GM13976 (cell line): ENCODE measurements around the gene NRARP.

Experiments used
- DNase-seq: peaks from one replicate; pipeline ENCODE4 v3.0.0; 2012; ENCODE audit warnings: low spot score
- CTCF ChIP-seq: IDR thresholded peaks from 2 replicates; pipeline ENCODE4 v1.5.1; 2012; ENCODE audit warnings: borderline replicate concordance, mild to moderate bottlenecking; ENCODE audit not compliant: insufficient read depth; ENCODE audit errors: extremely low read depth, missing control alignments, control extremely low read depth
- in situ Hi-C: fragments of 300-500 bp; cut with MboI; formaldehyde crosslinking; loops from one replicate; pipeline ENCODE4 v1.12.0; 2022; ENCODE audit warnings: low sequenced_read_pairs, mixed read lengths, inconsistent platforms; ENCODE audit not compliant: unreplicated experiment

The NRARP gene

GRCh38 chr9:137268538-137269201 is 33.4 kb downstream of the NRARP start:
- no peak for DNase-seq
- in situ Hi-C loops: no loop called here
- TF ChIP-seq CTCF: no peak

- in situ Hi-C loops: no loop called here
- no peak for DNase-seq
- no peak for TF ChIP-seq CTCF
Observed at GRCh38 chr9:137267933-137268355, 34.1 kb downstream of the NRARP start.

GRCh38 chr9:137266585-137267453 is 35.3 kb downstream of the NRARP start:
- DNase-seq: no peak
- no peak for TF ChIP-seq CTCF
- in situ Hi-C loops: no loop called here

GRCh38 chr9:137266162-137266527 is 35.9 kb downstream of the NRARP start:
- TF ChIP-seq CTCF: no peak
- no peak for DNase-seq
- in situ Hi-C loops: no loop called here

- no peak for TF ChIP-seq CTCF
- in situ Hi-C loops: no loop called here
- no peak for DNase-seq
Observed at GRCh38 chr9:137265496-137266161, 36.4 kb downstream of the NRARP start.

- in situ Hi-C loops: no loop called here
- no peak for TF ChIP-seq CTCF
- DNase-seq: no peak
Observed at GRCh38 chr9:137264067-137264466, 38.0 kb downstream of the NRARP start.
